ENCODE measurements around the gene PLB1.

DNA sequence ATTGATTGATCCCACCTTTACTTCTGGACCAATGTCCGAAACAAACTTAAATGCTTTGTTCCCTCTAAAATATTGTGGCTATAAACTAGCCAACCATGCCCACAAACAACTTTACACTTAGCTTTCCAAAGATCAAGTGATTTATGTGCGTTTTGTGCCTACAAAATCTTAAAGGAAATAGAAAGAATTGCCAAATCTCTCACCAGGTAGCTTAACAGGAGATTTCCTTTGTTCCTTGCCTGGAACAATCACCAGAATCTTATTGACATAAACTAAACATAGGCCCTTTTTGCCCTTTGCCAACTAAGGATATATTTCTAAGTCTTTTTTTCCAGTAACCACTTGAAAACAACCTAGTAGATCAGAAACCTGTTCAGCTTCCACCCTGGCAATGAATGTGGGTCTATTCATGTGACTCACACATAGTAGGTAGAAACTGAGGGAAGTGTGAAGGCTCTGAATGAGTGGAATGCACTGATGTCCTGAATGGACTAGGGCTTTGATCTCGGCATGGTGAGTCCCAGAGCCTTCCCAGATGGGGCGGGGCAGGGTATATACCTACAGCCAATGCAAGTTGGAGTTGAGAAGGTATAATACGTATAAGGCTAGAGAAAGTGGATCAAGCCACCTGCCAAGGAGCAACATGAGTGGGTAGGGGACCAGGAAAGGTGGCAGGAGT, 161.2 kb downstream of the PLB1 start:
- TF ChIP-seq ZNF138 (CRISPR knock-in tag; conservative IDR thresholded peaks at IDR 0.05) = no peak
- no peak for TF ChIP-seq CTCF (IDR thresholded peaks at IDR 0.05)
- TF ChIP-seq ETV6 (CRISPR knock-in tag; IDR thresholded peaks at IDR 0.05) = no peak
- no peak for TF ChIP-seq E2F1 (CRISPR knock-in tag; IDR thresholded peaks at IDR 0.05)
- no peak for TF ChIP-seq PRDM15 (CRISPR knock-in tag; IDR thresholded peaks at IDR 0.05)
- no peak for TF ChIP-seq ZNF121 (CRISPR knock-in tag; IDR thresholded peaks at IDR 0.05)
- TF ChIP-seq, protein P1, sequence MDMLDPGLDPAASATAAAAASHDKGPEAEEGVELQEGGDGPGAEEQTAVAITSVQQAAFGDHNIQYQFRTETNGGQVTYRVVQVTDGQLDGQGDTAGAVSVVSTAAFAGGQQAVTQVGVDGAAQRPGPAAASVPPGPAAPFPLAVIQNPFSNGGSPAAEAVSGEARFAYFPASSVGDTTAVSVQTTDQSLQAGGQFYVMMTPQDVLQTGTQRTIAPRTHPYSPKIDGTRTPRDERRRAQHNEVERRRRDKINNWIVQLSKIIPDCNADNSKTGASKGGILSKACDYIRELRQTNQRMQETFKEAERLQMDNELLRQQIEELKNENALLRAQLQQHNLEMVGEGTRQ (CRISPR knock-in tag; IDR thresholded peaks at IDR 0.05) = no peak
- no peak for TF ChIP-seq ZNF263 (CRISPR knock-in tag; IDR thresholded peaks at IDR 0.05; ENCODE audit: low read depth)
- no peak for TF ChIP-seq OVOL2 (CRISPR knock-in tag; IDR thresholded peaks at IDR 0.05; ENCODE audit: borderline replicate concordance)
- TF ChIP-seq, protein P2, sequence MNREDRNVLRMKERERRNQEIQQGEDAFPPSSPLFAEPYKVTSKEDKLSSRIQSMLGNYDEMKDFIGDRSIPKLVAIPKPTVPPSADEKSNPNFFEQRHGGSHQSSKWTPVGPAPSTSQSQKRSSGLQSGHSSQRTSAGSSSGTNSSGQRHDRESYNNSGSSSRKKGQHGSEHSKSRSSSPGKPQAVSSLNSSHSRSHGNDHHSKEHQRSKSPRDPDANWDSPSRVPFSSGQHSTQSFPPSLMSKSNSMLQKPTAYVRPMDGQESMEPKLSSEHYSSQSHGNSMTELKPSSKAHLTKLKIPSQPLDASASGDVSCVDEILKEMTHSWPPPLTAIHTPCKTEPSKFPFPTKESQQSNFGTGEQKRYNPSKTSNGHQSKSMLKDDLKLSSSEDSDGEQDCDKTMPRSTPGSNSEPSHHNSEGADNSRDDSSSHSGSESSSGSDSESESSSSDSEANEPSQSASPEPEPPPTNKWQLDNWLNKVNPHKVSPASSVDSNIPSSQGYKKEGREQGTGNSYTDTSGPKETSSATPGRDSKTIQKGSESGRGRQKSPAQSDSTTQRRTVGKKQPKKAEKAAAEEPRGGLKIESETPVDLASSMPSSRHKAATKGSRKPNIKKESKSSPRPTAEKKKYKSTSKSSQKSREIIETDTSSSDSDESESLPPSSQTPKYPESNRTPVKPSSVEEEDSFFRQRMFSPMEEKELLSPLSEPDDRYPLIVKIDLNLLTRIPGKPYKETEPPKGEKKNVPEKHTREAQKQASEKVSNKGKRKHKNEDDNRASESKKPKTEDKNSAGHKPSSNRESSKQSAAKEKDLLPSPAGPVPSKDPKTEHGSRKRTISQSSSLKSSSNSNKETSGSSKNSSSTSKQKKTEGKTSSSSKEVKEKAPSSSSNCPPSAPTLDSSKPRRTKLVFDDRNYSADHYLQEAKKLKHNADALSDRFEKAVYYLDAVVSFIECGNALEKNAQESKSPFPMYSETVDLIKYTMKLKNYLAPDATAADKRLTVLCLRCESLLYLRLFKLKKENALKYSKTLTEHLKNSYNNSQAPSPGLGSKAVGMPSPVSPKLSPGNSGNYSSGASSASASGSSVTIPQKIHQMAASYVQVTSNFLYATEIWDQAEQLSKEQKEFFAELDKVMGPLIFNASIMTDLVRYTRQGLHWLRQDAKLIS (CRISPR knock-in tag; IDR thresholded peaks at IDR 0.05; ENCODE audit: borderline replicate concordance) = no peak
- no peak for TF ChIP-seq ATF6 (CRISPR knock-in tag; IDR thresholded peaks at IDR 0.05)
- TF ChIP-seq MAX (CRISPR knock-in tag; IDR thresholded peaks at IDR 0.05) = no peak
